Left hindlimb (tissue), 1 donor: ENCODE data around the gene ATXN10.
A peak's percentile ranks its signal among the peaks of the same experiment; 100 is the strongest.

Source experiments
- DNase-seq: peaks from one replicate; pipeline ENCODE4 v3.0.0-alpha.2; 2018

ATXN10 gene

DNA sequence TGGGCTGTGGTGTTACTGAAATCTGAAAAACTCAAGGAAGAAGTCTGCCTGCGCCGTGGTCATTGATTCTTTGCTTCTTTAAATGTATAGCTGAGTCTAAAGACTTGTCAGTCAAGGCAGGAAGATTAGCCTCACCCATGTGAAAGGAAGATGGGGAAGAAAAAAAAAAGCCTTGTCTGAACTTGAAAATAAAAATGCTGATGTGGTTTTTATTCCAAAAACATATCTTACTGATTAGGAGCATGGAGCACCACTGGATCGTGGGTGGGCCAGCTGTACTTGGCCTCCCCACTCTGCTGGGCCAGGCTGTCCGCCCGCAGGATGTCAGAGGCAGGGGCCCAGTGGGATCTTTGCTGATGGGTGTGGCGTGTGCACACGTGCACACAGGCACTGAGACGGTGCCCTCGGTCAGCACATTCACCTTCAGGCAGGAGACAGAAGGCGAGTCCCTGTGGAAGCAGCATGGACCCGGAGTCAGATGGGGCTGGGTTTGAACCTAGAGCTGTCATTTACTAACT lies 193.4 kb downstream of the ATXN10 start:
- DNase-seq, result no peak

DNA sequence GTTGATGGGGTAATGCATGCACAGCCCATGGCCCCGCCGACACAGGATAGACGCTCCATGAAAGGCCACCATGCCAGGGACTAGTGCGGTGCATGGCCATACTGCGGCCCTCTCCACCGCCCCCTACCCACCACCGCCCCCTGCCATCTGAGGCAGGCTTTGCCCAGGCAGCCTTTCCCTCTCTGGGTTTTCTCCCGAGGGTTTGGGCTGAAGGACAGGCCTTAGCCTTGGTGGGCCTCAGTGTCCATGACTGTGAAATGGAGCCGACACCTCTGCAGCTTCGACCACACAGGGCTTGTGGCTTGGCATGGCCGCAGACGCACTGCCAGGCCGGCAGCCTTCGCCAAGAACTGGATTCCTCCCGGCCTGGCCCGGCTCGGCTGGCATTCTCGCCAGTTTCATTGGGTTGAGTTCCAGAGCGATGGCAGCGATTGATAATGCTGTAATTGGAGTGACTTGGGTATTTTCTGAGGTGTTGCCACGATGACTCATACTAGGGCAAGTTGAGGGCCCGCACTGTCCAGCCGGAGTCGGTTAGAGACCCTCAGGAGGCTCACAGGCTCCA lies 194.0 kb downstream of the ATXN10 start:
- DNase-seq, result no peak

DNA sequence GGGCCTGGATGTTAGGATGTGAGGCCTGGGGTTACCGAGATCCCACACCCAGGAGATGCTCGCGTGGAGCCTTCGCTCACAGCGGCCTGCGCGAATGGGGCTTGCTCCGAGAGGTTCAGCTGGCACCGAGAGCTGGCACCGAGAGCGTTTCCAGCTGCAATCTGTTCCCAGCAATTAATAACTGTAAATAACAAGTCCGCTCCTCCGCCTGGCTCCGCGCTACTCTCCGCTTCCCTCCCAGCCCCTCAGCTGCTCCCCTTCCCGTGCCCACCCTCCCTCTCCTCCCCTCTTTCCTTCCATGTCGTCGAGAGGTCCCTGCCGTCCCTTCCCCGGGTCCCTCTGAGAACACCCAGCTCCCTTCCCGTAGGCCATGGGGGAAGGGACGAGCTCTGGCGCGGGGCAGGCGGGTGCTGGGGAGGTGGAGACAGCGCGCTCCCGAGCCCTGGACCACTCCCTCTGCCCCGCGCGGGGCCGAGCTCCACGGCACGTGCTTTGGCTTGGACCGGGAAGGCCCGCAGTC lies 194.6 kb downstream of the ATXN10 start:
- DNase-seq, result no peak

DNA sequence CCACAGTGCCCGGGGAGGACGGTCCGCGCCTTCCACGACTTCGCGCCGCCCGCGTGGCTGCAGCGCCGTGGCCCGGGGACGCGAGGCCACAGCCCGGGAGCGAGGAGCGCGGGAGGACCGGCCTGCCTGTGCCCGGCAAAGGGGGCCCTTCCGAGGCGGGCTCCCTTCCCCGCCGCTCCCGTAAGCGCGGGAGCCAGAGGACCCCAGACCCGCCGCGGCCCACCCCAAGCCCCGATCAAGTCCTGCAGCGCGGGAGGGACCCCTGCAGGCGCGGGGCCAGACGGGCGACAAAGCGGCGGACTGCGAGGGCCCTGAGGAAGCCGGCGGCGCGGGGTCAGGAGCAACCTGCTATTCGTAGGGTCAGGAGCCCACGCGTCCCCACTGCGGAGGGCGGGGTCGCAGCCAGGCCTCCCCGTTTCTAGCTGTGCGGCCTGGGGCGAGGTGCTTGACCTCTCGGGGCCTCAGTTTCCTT lies 195.0 kb downstream of the ATXN10 start:
- DNase-seq, result no peak

DNA sequence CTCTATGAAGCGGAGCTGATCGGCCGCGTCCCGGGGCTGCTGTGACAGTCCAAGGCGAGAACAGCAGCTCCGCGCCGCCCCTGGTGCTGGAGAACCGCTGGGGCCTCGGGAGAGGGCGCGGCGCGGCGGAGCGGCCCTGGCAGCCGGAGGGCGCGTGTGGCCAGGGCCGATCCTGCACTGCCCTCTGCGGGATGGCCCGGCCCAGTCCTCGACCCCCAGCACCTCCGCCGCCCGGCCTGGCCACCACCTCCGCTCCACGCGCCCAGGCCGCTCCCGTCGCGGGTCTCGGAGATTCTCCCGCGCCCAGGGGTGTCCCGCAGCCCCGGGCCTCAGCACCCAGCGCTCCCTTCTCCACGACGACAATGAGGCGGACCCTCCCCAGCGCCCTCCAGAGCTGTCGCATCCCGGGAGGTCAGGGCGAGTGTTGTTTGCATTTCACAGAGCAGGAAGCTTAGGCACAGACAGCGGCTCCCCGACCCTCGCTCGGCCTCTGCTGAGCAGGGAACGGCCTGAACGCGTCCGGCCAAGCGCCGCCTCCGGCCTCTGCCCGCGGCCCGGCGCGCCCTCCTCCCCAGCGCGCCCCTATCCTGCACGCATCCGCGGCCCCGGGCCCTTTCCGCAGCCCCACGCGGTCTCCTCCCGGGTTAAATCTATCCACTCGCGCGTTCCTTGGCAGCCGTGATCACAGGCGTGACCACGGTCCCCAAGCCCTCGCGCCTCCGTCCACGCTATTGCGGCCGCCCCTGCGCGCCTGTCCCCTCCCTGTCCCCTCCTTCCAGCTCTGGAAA lies 195.7 kb downstream of the ATXN10 start:
- DNase-seq, result no peak

DNA sequence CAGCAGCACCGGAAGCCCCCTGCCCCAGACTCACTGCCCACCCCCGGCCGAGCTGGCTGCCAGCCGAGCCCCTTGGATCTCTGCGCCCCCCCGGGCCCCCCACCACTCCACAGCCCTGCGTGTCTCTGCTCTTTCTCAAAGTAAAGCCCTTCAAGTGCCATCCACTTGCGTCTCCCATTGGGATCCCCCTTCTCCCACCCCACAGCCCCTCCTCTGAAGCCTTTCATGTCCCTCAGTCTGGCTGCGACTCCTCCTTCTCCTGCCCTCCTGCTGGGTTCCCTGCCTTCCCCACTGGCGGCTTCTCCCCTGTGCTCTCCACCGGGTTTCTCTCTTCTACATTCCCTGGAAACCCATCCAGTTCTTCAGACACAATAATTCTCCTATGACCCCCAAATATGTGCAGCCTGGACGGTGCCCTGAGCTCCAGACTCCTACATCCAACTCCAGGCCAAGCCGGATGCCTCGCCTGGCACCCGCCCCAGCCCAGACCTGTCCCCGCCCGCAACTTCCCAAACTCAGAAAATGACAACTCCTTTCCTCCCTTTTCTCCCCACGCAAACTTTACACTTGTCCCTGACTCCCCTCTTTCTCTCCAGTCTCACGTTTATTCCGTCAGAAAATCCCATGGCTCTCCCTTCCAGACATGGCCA lies 196.4 kb downstream of the ATXN10 start:
- DNase-seq, result peak; percentile 27

DNA sequence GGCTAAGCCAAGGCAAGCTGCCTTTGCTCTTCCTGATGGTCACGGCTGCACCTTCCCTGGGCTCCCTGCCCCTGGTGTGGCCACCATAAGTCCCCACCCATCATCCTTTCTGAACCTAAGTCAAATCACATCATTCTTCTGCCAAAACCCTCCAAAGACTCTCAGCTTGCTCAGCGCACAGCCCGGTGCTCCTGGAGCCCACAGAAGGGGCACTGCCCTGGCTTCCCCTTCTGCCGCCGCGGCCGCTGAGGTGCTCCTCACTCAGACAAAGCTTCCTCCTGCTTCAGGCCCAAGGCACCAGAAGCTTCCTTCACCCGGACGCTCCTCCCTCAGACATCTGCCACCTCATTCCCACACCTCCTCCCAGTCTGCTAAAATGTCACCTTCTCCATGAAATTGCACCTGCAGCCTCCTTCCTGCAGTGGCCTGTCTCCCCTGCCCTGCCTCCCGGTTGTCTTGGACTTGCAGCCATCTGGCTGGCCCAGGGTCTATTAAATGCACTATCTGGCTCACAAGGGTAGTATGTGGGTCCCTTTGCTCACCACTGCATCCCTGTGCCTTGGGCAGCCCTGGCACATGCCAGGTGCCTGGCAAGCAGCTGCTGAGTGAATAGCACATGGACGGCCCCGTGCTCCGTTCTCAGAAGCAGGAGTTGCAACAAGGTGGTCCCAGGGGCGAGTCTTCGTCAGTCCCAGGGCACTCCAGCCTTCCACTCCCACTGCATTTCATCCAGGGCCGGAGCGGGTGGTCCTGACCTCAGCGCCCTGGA lies 197.1 kb downstream of the ATXN10 start:
- DNase-seq, result no peak

DNA sequence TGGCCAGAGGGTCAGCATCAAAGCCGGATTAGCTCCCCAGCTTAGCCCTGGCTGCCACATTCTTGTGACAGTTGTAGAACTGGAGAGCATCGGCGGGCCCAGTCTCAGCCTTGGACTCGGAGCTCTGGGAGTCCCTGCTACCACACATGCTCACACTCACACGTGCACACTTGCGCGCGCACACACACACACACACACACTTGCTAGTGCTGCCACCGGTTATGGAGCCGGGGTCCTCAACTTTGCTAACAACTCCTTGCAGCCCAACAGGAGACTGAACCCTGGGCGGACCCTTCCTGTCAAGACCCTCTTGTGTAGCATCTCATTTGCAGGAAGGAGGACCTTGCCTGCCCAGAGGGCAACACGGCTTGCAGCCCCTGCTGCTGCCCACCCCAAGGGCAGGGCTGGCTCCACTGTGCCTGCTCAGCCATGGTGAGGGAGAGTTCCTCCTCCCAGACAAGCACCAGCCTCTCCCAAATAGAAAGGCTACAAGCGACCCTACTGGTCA lies 197.8 kb downstream of the ATXN10 start:
- peak; percentile 25 for DNase-seq

DNA sequence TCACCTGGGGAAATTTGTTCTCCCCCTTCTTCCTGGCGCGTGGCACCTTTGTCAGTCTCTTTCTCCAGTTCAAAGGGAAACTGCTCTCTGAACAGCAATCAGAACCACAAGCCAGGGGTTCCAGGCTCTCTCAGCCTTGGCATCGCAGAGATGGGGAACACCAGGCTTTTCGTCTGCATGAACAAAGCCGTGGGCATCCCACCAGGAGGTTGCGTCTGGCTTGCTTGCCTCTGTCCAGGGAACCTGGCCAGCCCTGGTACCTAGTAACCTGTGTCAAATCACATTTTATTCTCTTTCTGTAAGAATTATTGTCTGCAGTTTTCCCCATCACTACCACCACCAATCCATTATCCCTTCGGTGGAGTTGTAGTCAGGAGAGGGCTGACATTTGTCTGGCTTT lies 198.4 kb downstream of the ATXN10 start:
- no peak for DNase-seq

DNA sequence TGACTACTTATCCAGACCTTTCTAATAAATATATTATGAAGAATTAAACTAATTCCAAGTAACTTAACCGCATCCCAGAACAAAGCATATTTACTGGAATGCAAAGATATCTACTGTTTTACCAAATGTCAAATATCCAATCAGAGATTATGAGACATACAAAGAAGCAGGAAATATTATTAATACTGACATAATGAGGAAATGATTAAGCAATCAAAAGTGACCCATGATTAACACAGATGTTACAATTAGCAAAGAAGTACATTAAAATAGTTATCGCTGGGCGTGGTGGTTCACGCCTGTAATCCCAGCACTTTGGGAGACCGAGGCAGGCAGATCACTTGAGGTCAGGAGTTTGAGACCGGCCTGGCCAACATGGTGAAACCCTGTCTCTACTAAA lies 200.1 kb downstream of the ATXN10 start:
- no peak for DNase-seq

DNA sequence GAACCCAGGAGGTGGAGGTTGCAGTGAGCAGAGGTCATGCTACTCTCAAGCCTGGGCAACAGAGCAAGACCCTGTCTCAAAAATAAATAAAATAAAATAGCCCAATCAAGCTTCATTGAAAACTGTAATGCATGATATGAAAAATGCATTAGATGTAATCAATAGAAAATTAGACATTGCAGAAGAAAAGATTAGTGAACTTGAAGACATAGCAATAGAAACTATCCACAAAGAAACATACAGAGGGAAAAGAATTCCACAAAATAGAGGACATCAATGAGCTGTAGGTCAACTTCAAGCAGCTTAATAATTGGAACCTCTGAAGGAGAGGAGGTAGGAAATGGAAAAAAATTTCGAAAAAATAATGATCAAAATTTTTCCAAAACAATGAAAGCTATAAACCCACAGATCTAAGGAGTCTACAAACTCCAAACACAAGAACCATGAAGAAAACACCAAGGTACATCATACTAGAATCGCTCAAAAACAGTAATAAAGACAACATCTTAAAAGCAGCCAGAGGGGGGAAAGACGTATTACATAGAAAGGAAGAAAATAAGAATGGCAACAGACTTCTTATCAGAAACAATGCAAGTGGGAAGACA lies 201.1 kb downstream of the ATXN10 start:
- no peak for DNase-seq

DNA sequence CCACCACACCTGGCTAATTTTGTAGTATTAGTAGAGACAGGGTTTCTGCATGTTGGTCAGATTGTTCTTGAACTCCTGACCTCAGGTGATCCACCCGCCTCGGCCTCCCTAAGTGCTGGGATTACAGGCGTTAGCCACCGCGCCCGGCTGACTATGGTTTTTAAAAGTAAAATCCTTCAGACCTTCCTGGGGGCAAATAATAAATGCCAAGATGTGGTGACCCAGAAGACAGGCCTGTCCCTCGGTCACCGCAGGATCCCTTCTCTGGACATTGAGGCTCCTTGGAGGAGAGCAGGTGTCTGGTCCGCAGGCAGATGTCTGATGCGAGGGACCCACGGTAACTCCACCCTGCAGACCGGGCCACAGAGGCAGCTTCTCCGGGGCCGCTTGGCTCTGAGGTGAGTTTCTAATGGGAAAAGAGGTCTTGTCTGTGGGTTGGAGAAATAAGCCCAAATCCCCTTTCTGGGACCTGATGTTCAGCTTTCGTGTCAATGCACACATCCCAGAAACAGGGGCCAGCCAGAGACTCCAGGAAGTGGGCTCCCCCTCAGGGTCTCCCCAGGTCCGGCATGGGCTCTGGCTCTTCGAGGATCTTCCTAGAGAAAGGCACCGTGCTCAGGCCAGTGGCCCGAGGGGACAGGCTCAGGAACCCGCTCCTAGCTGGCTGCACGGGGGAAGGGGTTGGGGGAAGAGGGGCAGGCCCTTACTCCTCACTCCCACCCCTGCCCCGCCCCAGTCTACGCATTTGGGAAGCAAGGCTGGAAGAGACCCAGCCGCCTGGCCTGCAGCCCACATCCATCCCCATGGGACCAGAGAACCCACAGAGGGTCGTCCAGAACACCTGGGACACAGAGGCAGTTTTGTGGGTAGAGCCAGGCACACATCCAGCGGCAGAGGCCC lies 204.8 kb downstream of the ATXN10 start:
- DNase-seq, result peak; percentile 29

DNA sequence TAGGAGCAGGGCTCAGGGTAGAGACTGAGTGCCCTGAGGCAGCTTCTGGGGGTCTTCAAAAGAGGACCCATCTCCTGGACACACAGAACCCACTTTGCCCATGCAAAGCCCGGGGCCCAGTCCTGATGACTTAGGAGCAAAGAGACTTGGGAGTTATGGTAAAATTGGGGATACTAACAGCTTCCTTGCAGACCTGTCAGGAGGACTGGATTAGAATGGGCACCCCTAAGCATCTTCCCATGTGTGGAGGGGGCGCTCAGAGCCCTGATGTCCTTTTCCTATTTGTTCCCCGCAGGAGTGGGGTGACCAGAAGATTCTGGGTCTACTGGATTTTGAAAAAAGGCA lies 205.4 kb downstream of the ATXN10 start:
- no peak for DNase-seq

DNA sequence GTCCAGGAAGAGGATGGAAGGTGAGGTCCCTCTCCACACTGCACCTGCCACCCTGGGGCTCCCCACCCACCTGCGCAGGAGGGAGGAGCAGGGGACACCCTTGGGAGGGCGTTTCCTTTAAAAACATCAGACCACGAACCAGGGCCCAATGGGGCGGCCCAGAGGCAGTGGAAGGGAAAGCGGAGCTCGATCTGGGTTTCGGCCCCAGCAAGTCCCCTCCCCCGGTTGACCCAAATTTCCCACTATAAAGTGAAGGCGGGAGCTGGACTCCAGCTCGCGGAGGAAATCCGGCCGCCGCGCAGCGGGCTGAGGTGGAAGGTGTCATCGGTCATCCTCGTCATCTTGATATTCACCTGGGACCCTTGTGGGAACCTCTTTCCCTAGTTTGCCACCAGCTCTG lies 206.0 kb downstream of the ATXN10 start:
- DNase-seq, result peak; percentile 33

DNA sequence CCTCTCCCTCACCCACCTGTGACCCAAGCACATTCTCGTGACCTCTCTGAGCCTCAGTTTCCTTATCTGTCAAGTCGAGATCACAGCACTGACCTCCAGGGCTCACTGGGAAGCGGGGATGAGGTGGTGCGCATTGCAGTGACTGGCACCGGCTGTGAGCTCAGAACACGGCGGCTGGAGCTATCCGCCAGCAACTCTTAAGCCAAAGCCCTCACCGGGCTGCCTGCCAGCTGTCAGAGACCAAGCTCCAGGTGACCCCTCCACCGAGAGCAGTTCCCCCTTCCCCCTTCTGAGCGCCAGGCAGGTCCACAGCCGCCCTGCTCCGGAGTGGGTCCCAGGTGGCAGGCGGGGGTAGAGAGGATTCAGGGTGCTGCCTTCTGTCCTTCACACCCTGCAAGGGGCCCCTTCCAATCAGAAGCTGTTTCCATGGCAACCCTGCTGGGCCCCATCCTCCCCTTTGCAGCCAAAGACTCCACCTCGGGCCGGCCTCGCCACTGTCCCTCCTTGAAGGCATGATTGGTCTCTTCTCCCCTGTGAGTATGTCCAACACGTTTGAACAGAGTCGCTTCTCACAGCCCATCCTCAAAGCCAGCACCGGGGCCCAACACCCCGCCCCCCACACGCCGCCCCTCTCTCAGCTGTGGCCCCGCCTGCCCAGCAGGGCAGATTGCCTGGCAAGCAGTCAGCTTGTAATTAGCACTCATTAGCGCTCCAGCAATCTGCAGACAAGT lies 206.6 kb downstream of the ATXN10 start:
- DNase-seq, result peak; percentile 38

DNA sequence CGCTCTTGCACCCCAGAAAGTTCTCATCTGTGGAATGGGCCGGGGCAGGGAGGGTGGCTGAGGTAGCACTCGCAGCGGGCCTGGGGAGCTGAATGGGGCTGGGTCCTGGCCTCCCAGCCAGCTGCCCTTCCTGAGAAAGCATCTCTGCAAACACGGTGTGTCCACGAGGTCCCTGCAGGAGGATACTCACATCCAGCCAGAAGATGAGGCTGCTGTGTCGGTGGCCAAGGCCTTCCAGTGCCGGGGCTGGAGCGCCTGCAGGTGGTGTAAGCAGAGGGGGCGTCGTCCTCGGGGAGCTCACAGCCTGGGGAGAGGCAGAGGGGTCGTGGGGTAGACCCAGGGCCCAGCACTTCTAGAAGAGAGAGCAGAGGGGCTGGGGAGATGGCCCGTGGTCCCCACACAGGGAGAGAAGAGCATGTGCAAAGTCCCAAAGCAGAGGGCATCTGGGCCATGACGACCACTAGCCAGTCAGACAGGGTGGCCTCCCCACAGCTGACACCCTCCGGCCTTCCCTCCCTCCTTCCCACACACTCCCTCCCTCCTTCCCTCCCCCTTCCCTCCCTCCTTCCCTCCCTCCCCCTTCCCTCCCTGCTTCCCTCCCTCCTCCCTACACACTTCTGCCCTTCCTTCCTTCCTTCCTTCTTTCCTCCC lies 207.4 kb downstream of the ATXN10 start:
- peak; percentile 27 for DNase-seq

DNA sequence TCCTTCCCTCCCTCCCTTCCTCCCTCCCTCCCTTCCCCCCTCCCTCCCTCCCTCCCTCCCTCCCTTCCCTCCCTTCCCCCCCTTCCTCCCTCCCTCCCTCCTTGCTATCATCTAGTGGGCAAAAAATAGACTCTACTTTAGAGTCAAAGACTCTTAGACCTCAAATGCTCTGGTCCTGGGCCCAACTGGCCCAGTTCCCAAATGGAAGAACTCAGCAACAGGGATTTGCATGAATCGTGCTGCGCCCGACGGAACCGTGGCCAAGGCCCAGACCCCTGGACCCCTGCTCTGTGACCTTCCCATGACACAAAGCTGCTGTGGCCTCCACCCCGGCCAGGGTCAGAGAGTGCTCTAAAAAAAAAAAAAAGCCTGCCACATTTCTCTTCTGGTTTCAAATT lies 207.9 kb downstream of the ATXN10 start:
- no peak for DNase-seq

DNA sequence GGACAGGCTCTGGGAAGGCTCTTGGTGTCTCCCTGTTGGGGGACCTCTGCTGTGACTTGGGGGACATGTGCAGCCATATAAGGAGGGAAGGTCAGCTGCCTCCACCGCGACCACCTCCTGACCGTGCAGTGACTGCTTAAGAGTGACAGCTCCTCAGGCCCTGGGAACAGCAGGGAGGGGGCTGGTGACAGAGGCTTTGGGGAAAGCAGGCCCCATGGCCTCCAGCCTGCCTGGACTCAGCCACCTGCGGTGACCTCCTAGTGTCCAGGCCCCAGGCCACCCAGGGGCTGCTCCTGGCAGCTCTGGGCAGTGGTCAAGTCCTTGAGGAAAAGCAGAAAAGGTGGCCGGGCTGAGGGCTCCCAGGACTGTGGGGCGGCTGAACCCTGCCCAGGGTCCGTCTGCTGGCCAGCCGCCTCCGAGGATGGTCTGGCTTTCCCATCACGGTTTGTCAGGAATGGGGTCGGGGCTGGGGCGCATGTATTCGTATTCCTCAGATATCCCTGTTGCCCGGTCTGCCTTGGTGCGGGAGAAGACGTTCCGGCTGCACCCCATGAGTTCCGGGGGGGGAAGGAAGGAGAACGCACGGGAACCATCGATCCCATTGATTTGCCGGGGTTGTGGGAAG lies 208.6 kb downstream of the ATXN10 start:
- peak; percentile 31 for DNase-seq

DNA sequence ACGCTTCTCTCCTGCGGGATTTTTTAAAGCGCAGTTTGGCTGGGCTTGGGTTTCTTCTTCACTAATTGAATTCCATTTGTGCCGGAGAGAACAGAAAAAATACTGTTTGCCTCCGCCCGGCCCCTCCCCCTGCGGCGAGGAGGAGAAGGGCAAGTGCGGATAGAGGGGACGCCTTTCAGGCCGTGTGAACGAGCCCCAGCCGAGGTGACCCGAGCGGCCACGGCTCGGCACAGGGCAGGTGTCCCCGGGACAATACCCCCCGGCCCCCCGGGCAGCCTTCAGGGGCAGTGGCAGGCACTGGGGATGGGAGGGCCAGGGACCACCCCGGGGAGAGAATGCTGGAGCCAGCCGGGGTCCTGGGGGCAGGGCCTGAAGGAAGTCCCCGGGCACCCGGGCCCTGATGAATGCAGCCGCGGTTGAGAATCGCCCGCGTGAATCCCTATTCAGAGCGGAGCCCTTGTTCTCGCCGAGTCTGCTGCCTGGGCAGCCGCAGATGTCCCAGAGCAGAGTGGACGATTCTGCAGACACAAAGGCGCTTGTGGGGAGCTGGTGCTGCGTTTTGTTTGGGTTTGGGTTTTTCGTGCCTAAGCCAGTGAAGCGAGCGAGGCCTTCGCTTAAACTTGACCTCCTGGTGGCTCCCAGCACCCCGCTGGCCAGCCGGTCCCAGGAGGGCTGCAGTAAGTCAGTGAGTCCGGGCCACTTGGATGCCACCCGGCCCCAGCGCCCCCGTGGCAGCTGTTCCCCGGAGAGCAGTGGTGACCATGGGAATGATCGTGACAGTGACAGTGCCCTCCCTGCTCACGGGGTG lies 209.3 kb downstream of the ATXN10 start:
- DNase-seq, result peak; percentile 40
